Effector memory CD4-positive, alpha-beta T cell (primary cell): Measurements from ENCODE around the gene FAM153A.
"Not testable (repeated sequence)": the region's sequence is repeated elsewhere in the genome, so short reads cannot be mapped to it uniquely, and the experiment has no call there.

Source experiments
- DNase-seq, 3 donors: peaks; one replicate each; pipeline ENCODE4 v3.0.0-alpha.2; 2020
- H3K27ac ChIP-seq: 2 replicates; pipeline ENCODE4 v1.7.0; 2013; ENCODE audit warnings: mild to moderate bottlenecking, low read length, moderate library complexity; ENCODE audit not compliant: insufficient read depth, poor library complexity, severe bottlenecking
- H3K27me3 ChIP-seq: replicated peaks from 2 replicates; pipeline ENCODE4 v1.7.0; 2013; ENCODE audit warnings: mild to moderate bottlenecking, low read length; ENCODE audit not compliant: insufficient read depth, control insufficient read depth, poor library complexity, severe bottlenecking
- H3K36me3 ChIP-seq: 2 replicates; pipeline ENCODE4 v1.7.0; 2013; ENCODE audit warnings: mild to moderate bottlenecking, low read length, moderate library complexity; ENCODE audit not compliant: control insufficient read depth, insufficient read depth
- H3K4me1 ChIP-seq: 2 replicates; pipeline ENCODE4 v1.7.0; 2013; ENCODE audit warnings: low read length, mild to moderate bottlenecking; ENCODE audit not compliant: control insufficient read depth, insufficient read depth, poor library complexity, severe bottlenecking
- H3K4me3 ChIP-seq: 2 replicates; pipeline ENCODE4 v1.7.0; 2013; ENCODE audit warnings: low read length, low read depth, mild to moderate bottlenecking; ENCODE audit not compliant: insufficient read depth, poor library complexity, severe bottlenecking
- H3K9me3 ChIP-seq: 2 replicates; pipeline ENCODE4 v1.7.0; 2013; ENCODE audit warnings: mild to moderate bottlenecking, low read length, moderate library complexity; ENCODE audit not compliant: control insufficient read depth
- total RNA-seq, 3 donors: gene quantifications; one replicate each; lab custom pipeline; 2026; lab: John Stamatoyannopoulos, UW

FAM153A gene
- 5.7 to 21.3 (median 18.5) reads per million in 3 donors for total RNA-seq

- not testable (repeated sequence) for H3K27ac ChIP-seq, H3K27me3 ChIP-seq, H3K4me3 ChIP-seq, H3K9me3 ChIP-seq, H3K36me3 ChIP-seq, H3K4me1 ChIP-seq, DNase-seq
These were observed at the start of gene FAM153A for GRCh38 chr5:177782792-177783633. FAM153A (minus strand) TSS chr5:177782899.

- not testable (repeated sequence) for H3K36me3 ChIP-seq, H3K27me3 ChIP-seq, H3K9me3 ChIP-seq, H3K27ac ChIP-seq, H3K4me1 ChIP-seq, H3K4me3 ChIP-seq, DNase-seq
These were observed 49.6 kb upstream of the FAM153A start for GRCh38 chr5:177832287-177832686.

- not testable (repeated sequence) for H3K9me3 ChIP-seq, H3K27ac ChIP-seq, H3K27me3 ChIP-seq, H3K4me3 ChIP-seq, H3K4me1 ChIP-seq, DNase-seq, H3K36me3 ChIP-seq
These were observed 43.4 kb upstream of the FAM153A start for GRCh38 chr5:177826073-177826472.

GRCh38 chr5:177824776-177825175 is 42.1 kb upstream of the FAM153A start:
- not testable (repeated sequence) for DNase-seq, H3K4me3 ChIP-seq, H3K27ac ChIP-seq, H3K27me3 ChIP-seq, H3K9me3 ChIP-seq, H3K4me1 ChIP-seq, H3K36me3 ChIP-seq

GRCh38 chr5:177822489-177822888 is 39.8 kb upstream of the FAM153A start:
- not testable (repeated sequence) for H3K27ac ChIP-seq, H3K36me3 ChIP-seq, DNase-seq, H3K27me3 ChIP-seq, H3K4me3 ChIP-seq, H3K4me1 ChIP-seq, H3K9me3 ChIP-seq

GRCh38 chr5:177819664-177820063 is 37.0 kb upstream of the FAM153A start:
- not testable (repeated sequence) for H3K9me3 ChIP-seq, H3K4me1 ChIP-seq, H3K4me3 ChIP-seq, DNase-seq, H3K36me3 ChIP-seq, H3K27me3 ChIP-seq, H3K27ac ChIP-seq

- not testable (repeated sequence) for H3K27me3 ChIP-seq, H3K27ac ChIP-seq, H3K36me3 ChIP-seq, H3K9me3 ChIP-seq, H3K4me3 ChIP-seq, H3K4me1 ChIP-seq
- peak in 1 of 3 donors; percentile 17 for DNase-seq
These were observed 30.2 kb upstream of the FAM153A start for GRCh38 chr5:177812814-177813425.

- not testable (repeated sequence) for H3K27me3 ChIP-seq, H3K4me1 ChIP-seq, H3K9me3 ChIP-seq, H3K36me3 ChIP-seq, H3K4me3 ChIP-seq, H3K27ac ChIP-seq
- DNase-seq, result peak in 2 of 3 donors; percentile 18 to 24
These were observed 29.6 kb upstream of the FAM153A start for GRCh38 chr5:177812160-177812743.

- H3K9me3 ChIP-seq, H3K36me3 ChIP-seq, H3K27me3 ChIP-seq, H3K4me3 ChIP-seq, H3K4me1 ChIP-seq, H3K27ac ChIP-seq: not testable (repeated sequence)
- peak; percentile 23 to 38 (median 30) for DNase-seq
These were observed 26.7 kb upstream of the FAM153A start for GRCh38 chr5:177809209-177809913.

GRCh38 chr5:177808420-177808819 is 25.7 kb upstream of the FAM153A start:
- H3K27me3 ChIP-seq, H3K4me1 ChIP-seq, H3K36me3 ChIP-seq, H3K4me3 ChIP-seq, DNase-seq, H3K9me3 ChIP-seq, H3K27ac ChIP-seq: not testable (repeated sequence)
